MM.1S (cell line): ENCODE data around the gene FOXP4.

Experiments
- EZH2 ChIP-seq: fragments of 300-600 bp; sonication (generic); optimal IDR thresholded peaks from 2 replicates; pipeline ENCODE3; 2017; ENCODE audit warnings: low read depth, mild to moderate bottlenecking, antibody characterized with exemption, low read length, mixed read lengths
- EZH2phosphoT487 ChIP-seq: fragments of 300-600 bp; sonication (generic); IDR thresholded peaks from 2 replicates; pipeline ENCODE4 v1.6.1; 2018; ENCODE audit warnings: antibody characterized with exemption, low read length
- TF ChIP-seq, protein P1 (sequence below): fragments of 300-600 bp; sonication (generic); IDR thresholded peaks from 2 replicates; pipeline ENCODE4 v1.5.1; 2016; ENCODE audit warnings: antibody characterized with exemption, low read length, mixed read lengths

- TF ChIP-seq, protein P1, sequence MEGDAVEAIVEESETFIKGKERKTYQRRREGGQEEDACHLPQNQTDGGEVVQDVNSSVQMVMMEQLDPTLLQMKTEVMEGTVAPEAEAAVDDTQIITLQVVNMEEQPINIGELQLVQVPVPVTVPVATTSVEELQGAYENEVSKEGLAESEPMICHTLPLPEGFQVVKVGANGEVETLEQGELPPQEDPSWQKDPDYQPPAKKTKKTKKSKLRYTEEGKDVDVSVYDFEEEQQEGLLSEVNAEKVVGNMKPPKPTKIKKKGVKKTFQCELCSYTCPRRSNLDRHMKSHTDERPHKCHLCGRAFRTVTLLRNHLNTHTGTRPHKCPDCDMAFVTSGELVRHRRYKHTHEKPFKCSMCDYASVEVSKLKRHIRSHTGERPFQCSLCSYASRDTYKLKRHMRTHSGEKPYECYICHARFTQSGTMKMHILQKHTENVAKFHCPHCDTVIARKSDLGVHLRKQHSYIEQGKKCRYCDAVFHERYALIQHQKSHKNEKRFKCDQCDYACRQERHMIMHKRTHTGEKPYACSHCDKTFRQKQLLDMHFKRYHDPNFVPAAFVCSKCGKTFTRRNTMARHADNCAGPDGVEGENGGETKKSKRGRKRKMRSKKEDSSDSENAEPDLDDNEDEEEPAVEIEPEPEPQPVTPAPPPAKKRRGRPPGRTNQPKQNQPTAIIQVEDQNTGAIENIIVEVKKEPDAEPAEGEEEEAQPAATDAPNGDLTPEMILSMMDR = no peak
- TF ChIP-seq EZH2phosphoT487 (no peak), EZH2 (no peak)
Measured at GRCh38 chr6:41621367-41621766, 75.2 kb downstream of the FOXP4 start.
